GM10248 (cell line): ENCODE data around the gene CCDC92.

Experiments used
- CTCF ChIA-PET: fragments of 300-600 bp; sonication (Branson Sonifier 250); formaldehyde crosslinking; extraction: SDS; loops from one replicate; lab custom pipeline; 2021; ENCODE audit warnings: antibody characterized with exemption; lab: Yijun Ruan, JAX
- POLR2A ChIA-PET: fragments of 350-650 bp; sonication (Branson Sonifier 250); formaldehyde crosslinking; extraction: SDS; loops from one replicate; lab custom pipeline; 2020; ENCODE audit warnings: antibody characterized with exemption; lab: Yijun Ruan, JAX
- DNase-seq: peaks from one replicate; pipeline ENCODE4 v3.0.0; 2012; ENCODE audit errors: extremely low spot score
- TF ChIP-seq, protein P1 (sequence below): IDR thresholded peaks from 2 replicates; pipeline ENCODE4 v1.5.1; 2012; ENCODE audit warnings: mild to moderate bottlenecking, low read depth; ENCODE audit errors: extremely low read depth, missing control alignments, control extremely low read depth

Gene CCDC92

GRCh38 chr12:123945287-123946151 is 27.1 kb downstream of the CCDC92 start:
- no peak for DNase-seq
- ChIA-PET CTCF (no interaction called here), POLR2A (no interaction called here)
- TF ChIP-seq, protein P1, sequence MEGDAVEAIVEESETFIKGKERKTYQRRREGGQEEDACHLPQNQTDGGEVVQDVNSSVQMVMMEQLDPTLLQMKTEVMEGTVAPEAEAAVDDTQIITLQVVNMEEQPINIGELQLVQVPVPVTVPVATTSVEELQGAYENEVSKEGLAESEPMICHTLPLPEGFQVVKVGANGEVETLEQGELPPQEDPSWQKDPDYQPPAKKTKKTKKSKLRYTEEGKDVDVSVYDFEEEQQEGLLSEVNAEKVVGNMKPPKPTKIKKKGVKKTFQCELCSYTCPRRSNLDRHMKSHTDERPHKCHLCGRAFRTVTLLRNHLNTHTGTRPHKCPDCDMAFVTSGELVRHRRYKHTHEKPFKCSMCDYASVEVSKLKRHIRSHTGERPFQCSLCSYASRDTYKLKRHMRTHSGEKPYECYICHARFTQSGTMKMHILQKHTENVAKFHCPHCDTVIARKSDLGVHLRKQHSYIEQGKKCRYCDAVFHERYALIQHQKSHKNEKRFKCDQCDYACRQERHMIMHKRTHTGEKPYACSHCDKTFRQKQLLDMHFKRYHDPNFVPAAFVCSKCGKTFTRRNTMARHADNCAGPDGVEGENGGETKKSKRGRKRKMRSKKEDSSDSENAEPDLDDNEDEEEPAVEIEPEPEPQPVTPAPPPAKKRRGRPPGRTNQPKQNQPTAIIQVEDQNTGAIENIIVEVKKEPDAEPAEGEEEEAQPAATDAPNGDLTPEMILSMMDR: no peak

GRCh38 chr12:123944696-123945095 is 27.9 kb downstream of the CCDC92 start:
- DNase-seq: no peak
- ChIA-PET CTCF (no interaction called here), POLR2A (no interaction called here)
- TF ChIP-seq, protein P1: no peak

DNA sequence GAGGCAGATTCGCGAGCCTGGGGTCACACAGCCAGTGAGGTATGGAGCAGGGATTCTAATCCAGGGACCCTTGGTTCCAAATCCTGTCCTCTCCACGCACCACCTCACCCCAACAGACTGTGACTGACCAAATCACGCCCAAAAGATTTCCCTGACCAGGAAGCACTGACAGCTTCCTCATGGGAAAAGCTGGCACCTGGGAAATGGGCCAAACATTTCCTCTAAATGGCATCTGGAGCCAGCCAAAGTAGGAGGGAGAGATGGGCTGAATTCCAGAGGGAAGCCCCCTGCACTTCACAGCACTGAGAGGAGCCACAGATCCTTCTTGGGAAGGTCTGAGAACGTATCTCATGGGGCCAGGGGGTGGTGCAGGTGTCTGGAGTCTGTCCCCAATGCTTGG is 28.8 kb downstream of the CCDC92 start:
- DNase-seq: no peak
- CTCF ChIA-PET: no interaction called here
- POLR2A ChIA-PET: no interaction called here
- TF ChIP-seq, protein P1: no peak

DNA sequence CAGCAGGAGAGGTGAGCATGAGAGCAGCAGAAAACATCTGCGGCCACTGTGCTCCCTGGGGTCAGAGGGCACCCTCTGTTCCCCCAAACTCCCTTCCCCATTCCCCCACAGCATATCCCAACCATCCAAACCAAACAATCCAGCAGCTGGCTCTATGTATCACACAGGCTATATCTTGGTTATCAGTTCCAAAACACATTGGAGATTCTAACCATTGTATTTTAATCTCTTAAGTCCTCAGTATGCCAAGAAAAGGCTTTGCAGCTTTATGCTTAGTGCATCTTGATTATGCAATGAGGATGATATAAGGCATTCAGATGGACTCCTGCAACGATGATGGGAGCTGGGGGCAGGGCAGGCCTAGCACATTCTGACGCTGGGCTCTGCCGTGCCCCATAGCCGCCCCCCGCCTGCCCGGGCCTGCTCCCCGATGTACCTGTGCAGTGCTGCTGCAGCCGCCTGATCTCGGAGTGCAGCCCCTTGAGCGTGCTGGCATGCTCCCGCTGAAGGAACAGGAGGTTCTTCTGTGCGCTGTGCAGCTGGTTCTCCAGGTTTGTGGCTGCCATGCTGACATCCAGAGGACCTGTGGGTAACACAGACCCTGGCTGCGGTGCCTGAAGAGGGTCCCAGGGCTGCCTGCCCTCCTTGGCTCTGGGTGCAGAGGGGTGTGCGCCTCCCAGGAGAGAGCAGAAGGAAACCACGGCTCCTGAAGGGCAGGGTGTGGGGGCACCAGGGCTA is 29.6 kb downstream of the CCDC92 start:
- CTCF ChIA-PET: no interaction called here
- POLR2A ChIA-PET: no interaction called here
- no peak for DNase-seq
- TF ChIP-seq, protein P1: no peak

GRCh38 chr12:123942238-123942653 is 30.4 kb downstream of the CCDC92 start:
- POLR2A ChIA-PET: no interaction called here
- CTCF ChIA-PET: no interaction called here
- TF ChIP-seq, protein P1: no peak
- no peak for DNase-seq

DNA sequence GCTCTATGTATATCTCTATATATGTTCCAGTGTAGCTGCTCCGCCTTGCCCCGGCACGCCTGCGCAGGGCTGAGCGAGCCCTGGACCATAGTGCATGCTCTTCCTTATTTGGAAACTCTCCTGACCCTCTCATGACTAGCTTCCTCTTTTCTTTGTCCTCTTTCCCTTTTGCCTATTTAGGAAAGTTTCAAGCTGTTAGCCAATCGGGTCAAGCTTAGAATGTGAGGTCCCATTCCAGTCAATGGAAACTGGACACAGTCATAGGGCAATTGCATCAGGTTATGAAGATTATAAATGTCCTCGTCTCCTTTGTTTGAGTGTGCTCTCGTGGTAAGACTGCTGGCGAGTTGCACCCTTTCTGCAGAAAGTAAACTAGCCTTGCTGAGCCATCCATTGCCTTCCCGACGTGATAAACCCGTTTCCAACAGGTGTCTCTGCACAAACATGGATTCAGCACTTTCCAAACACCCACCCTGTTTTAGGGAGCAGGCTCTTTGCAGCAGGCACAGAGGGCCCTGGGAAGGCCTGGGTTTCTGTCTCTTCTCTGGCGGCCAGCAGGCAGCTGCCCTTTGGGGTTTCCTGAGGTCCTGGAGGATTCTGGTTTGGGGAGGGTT is 30.9 kb downstream of the CCDC92 start:
- ChIA-PET POLR2A (no interaction called here), CTCF (no interaction called here)
- TF ChIP-seq, protein P1: no peak
- DNase-seq: no peak
